Measurements from ENCODE around the gene MED13L. TPM values are rescaled to one million over a fixed set of nuclear protein-coding genes. Genes with fewer than 3 reads are reported as not detected.

Gene MED13L
- total and polyA plus RNA-seq, 2 of the 8 experiments (the other 6 are each of a cell fraction or from before 2014, with no cell fraction given), result 15.9 to 51.7 TPM

GRCh38 chr12:116259800-116260577 is 17.5 kb downstream of the MED13L start:
- Histone ChIP-seq H3K14ac (ENCODE audit: insufficient read length) (no peak overlapping the region), H4K8ac (ENCODE audit: extremely low read depth, insufficient read depth, low read length) (no peak overlapping the region), H3K4me2 (ENCODE audit: insufficient read depth in 1 of 2, low read depth in 2 of 2, low read length in 2 of 2) (no peak overlapping the region), H2AK5ac (ENCODE audit: low read depth, low read length) (no peak overlapping the region), H2BK15ac (ENCODE audit: low read length) (no peak overlapping the region), H3K36me3 (ENCODE audit: control insufficient read depth in 2 of 4, insufficient read depth in 4 of 4, low read length in 3 of 4) (no peaks in the 10 kb centered on the region), H3K23me2 (ENCODE audit: low read depth, low read length) (no peaks in the 10 kb centered on the region), H2BK20ac (ENCODE audit: low read length) (no peak overlapping the region), H3K4me3 (ENCODE audit: extremely low read depth in 1 of 4, insufficient read depth in 2 of 4, low read depth in 3 of 4, low read length in 4 of 4) (no peak overlapping the region), H3K23ac (ENCODE audit: insufficient read length) (no peak overlapping the region), H2BK12ac (ENCODE audit: low read depth, low read length) (no peak overlapping the region), H3K9me3 (ENCODE audit: insufficient read depth in 2 of 2, low read depth in 1 of 2, low read length in 1 of 2) (no peaks in the 10 kb centered on the region), H2BK5ac (ENCODE audit: low read depth, low read length) (no peak overlapping the region), H3K4me1 (replicated peaks in 1 of 4; ENCODE audit: control insufficient read depth in 3 of 4, insufficient read depth in 4 of 4, low read length in 3 of 4) (peaks cover 0 to 10% (median 7%) of the 10 kb centered on the region in 4 experiments; a peak in 6 of 7 replicates), H4K91ac (replicated peaks; ENCODE audit: insufficient read length, low read length) (no peak overlapping the region), H4K5ac (ENCODE audit: insufficient read length, low read depth, low read length) (no peak overlapping the region), H3K9ac (replicated peaks in 1 of 4; ENCODE audit: extremely low read depth in 1 of 4, low read depth in 3 of 4, low read length in 3 of 4) (no peak overlapping the region), H2AFZ (ENCODE audit: low read length) (no peak overlapping the region), H3K18ac (ENCODE audit: extremely low read depth, low read length) (no peak overlapping the region), H3K79me1 (ENCODE audit: low read depth, low read length) (peaks cover 13% of the 10 kb centered on the region), H3K79me2 (ENCODE audit: control insufficient read depth in 1 of 2, insufficient read depth in 2 of 2, low read length in 2 of 2) (peaks cover 28 to 98% of the 10 kb centered on the region in 2 experiments; a peak in 3 of 4 replicates), H3K4ac (replicated peaks; ENCODE audit: insufficient read length, low read depth, low read length) (no peak overlapping the region), H3K27me3 (replicated peaks in 1 of 4; ENCODE audit: control insufficient read depth in 3 of 4, extremely low read depth in 1 of 4, insufficient read depth in 3 of 4, low read length in 3 of 4) (no peaks in the 10 kb centered on the region), H4K20me1 (replicated peaks in 1 of 2; ENCODE audit: control insufficient read depth in 1 of 2, insufficient read depth in 2 of 2, low read length in 2 of 2) (peaks cover 1 to 9% of the 10 kb centered on the region in 2 experiments), H2BK120ac (replicated peaks; ENCODE audit: low read depth, low read length) (no peak overlapping the region), H3K56ac (replicated peaks; ENCODE audit: insufficient read length, low read depth, low read length) (no peak overlapping the region), H3K27ac (ENCODE audit: low read depth, low read length) (no peak overlapping the region)
- CTCF ChIA-PET (ENCODE audit: partially characterized antibody), result interaction anchor here (0.6 to 0.7 kb wide), 2 partner anchors 180 to 1551 kb away, joined by 3 read pairs; no protein-coding TSS in a partner anchor
- DNase-seq (ENCODE audit: low read depth in 1 of 2, low spot score in 2 of 2) (no peak), FAIRE-seq (no peak)
- WGBS, 2 experiments (ENCODE audit: extremely low coverage in 1 of 2, insufficient coverage in 1 of 2, insufficient read length in 1 of 2, insufficient replicate concordance in 2 of 2, low coverage in 1 of 2, low lambda C conversion rate in 2 of 2, missing lambda C conversion rate in 1 of 2), result 88% methylated on average over 9 of the region's 9 CpGs; no CpG with 5 or more reads in 1 of the 2 experiments
- POLR2A ChIA-PET (ENCODE audit: partially characterized antibody), result no interaction called here
- TF ChIP-seq RBBP5 (IDR thresholded peaks at IDR 0.05; ENCODE audit: borderline replicate concordance, low read depth, low read length) (no peak), SIRT6 (IDR thresholded peaks at IDR 0.05; ENCODE audit: low read length) (no peak), MAX (IDR thresholded peaks at IDR 0.05) (no peak), EZH2 (IDR thresholded peaks at IDR 0.05; ENCODE audit: low read depth, low read length, severe bottlenecking) (no peak), TBP (IDR thresholded peaks at IDR 0.05; ENCODE audit: low read depth, low read length) (no peak), E2F6 (IDR thresholded peaks at IDR 0.05) (no peak), KDM5A (IDR thresholded peaks at IDR 0.05; ENCODE audit: low read length) (no peak), CHD1 (IDR thresholded peaks at IDR 0.05; ENCODE audit: low read depth, low read length) (no peak), TEAD4 (IDR thresholded peaks at IDR 0.05; ENCODE audit: low read depth, low read length) (no peak), ATF2 (IDR thresholded peaks at IDR 0.05; ENCODE audit: low read length) (no peak)
